HG03039 (cell line): ENCODE data around the gene GSE1.

ENCODE experiments used
- ATAC-seq: cut with Tn5 transposase; IDR thresholded peaks from one replicate; pipeline ENCODE4 v1.9.1; 2021; ENCODE audit warnings: mild to moderate bottlenecking, moderate library complexity; ENCODE audit not compliant: unreplicated experiment

Gene GSE1

DNA sequence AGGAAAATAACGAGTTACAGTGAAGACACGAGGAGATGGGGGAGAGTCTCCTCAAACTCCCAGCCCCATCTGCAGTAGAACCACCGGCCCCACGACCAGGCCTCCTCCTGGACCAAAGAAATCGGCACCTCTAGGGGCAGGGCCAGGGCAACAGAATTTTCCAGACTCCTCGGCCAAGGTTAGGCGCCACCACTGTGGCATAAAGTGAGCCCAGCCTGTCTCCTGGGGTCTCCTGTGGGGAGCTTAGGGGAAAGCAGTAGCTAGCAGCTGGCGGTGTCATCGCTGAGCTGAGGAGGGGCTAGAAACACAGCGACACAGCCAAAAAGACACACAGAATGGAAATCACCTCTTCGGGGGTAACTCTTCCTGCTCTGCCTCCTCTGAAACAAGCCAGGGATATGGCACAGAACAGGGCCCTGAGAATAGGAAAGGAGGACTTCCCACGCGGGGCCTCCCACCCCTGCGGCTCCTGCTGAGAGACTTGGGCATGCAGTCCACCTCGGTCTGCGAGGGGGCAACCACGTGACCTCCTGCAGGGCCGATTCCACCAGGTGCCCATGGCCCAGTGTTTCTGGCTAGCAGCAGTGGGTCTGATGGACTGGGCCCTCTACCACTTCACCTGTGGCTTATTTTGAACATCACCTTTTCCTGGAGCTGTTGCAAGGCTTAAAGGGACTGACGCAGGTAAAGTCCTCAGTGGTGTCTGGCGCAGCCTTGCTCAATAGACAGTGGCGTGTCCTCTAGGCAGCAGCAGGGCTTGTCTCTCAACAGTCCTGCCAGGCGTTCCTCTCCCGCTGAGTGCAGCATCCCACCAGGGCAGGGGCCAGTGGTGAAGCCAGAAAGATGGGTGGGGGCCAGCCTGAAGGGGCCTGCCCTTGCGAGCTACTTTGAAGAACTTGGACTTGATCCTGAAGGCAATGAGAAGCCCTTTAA lies 82.3 kb downstream of the GSE1 start:
- ATAC-seq = no peak

DNA sequence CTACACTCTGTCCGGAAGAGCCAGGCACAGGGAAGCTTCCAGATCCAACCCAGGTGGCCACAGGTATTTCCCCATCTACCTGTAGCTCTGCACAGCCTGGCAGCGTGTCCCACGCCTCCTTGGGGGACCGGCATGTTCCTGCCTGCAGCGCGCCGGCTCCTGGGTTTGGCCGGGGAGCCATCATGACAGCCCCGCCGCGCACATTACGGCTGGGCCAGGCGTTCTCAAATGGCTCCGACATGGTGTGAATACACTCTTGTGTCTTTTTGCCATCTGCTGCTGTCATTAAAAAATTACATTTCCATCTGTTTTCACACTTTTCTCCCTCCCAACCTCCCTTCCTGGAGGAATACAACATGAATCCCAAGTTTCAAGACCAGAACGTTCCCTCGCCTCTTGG lies 83.7 kb downstream of the GSE1 start:
- no peak for ATAC-seq

DNA sequence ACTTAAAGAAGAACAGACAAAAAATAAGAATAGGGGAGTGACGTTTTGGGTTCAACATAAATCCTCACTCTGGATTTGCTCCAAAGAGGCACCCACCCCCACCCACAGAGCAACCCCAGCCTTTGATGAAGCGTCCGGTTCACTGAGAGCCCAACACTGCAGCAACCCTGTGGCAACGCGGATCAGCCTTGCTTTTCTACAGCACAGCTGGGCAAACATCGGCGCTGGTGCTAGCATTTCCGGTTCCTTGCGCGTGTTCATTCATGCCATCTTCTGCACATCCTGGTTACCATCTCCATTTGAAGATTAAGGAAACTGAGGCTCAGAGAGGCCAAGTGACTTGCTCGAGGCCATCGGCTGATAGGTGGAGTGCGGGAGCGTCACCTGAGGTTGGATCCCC lies 84.3 kb downstream of the GSE1 start:
- no peak for ATAC-seq

DNA sequence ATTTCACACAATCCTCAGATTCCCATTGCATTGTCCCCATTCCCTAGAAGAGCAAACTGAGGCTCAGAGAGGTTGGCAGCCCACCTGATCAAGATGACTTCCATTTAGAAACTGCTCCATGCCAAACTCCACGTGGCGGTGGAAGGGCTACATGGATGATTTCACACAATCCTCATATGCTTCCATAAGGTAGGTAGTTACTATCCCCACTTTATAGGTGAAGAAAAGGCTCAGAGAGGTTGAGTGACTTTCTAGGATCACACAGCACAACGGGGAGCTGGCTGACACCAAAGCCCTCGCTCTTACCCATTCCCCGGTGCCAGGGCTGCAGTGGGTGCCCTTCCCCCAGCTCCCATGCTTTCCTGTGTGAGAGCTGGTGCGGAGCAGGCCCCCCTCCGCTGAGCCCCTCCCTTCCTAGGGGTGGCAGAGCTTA lies 85.4 kb downstream of the GSE1 start:
- no peak for ATAC-seq

DNA sequence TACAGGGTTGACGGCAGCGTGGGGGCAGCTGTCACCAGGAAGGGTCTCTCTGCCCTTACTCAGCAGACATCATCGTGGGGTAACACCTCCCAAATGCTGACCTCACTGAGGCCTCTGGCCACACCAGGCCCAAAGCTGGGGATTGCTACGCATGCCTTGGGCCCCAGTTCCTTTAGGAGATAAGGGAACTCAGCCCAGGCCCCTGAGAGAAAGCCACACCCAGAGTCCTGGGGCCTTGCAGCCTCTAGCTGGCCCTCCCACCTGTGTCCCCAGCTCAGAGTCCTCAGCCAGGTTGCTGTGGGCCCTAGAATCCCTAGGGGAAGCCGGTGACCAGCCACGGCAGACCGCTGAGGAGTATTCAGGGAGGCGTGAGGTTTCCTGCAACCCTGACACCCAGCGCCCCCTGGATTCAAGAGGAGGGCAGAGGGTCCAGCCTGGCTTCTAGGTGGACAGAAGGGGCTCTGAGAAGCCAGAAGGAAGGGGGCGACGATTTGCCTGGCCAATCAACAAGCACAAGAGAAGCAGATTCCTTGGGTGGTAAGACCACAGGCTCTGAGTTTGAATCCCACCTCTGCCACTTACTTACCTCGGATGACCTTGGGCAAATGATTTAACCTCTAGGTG lies 85.9 kb downstream of the GSE1 start:
- ATAC-seq = no peak

DNA sequence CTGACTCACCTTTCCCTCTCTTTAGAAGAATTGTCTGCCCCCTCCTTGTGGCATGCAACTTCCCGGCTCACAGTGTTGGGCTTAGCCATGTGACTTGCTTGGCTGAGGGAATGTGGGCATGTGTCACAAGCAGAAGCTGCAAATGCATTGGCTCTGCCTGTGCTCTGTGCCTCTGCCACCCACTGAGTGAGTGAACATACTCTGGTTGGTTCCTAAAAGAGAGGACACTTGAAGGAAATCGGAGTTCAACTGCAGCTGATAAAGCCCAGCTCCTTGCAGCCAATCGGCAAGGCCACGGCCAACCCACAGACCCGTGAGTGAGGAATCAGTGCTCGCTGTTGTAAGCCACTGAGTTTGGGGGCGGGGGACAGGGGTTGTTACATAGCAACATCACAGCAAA lies 86.5 kb downstream of the GSE1 start:
- no peak for ATAC-seq

DNA sequence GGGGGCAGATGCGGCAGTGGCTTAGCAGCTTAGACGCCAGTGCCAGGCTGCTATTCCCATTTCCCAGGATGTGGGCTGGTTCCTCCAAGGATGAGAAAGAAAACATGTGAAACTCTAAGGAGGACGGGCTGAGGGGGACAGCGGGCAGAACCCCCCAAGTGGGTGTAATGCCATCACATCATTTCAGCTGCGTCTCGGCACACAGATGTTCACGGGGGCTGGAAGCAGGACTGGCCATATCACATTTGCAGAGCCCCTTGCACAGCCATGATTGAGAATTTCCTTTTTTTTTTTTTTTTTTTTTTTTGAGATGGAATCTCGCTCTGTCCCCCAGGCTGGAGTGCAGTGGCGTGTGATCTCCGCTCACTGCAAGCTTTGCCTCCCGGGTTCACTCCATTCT lies 90.9 kb downstream of the GSE1 start:
- ATAC-seq = no peak

DNA sequence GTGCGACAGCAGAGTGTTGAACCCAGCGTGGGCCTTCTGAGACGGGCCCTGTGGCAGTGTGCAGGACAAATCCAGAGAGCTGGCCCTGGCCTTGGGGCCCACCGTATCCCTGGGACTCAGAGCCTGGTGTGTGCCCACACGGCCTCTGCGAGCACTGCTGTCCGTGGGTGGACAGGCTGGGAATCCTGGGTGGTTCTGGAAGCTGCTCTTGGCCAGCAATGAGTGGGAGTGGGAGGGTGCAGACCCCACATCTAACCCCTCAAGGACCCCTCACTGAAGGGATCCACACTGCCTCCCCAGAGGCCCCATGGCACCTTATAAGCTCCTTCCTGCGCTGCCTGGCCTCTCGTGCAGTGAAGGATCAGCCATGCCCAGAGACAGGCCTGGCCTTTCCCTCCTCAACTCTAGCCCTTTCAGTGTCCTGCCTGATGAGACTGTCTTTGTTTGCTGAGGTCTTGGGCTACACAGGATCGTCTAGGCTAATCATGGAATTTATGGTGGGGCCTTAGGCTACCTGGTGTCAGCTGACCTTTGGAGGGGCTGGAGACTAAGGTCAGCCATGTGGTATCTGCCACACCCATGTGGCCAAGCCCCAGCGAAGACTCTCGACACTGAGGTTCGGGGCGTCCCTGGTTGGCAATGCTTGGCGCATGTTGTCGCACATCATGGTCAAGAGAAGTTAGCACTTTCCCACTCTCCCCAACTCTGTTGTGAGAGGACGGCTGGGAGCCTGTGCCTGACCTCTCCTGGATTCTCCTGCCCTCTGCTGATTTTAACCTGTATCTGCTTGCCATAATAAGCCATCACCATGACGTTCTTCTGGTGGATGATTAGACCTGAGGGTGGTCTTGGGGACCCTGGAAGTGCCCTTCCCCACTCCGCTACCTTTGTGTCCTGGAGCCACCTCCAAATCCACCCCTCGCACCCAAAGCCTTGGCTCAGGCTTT lies 92.1 kb downstream of the GSE1 start:
- no peak for ATAC-seq

DNA sequence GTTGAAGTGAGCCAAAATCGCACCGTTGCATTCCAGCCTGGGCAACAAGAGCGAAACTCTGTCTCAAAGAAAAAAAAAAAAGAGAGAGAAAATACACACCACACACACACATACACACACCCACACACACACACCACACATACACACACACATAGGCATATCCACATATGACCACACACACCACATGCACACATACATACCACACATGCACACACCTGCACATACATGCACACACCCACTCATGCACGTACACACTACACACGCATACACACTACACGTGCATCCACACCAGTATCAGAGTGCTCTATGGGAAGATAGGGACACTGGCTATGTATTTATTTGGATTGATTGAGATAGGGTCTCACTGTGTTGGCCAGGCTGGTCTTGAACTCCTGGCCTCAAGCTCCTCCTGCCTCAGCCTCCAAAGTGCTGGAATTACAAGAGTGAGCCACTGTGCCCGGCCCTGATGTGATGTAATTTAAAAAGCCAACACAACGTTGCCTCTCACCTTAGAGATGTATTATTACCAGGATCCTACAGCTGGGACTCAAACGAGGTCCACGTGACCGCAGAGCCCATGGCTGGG lies 93.4 kb downstream of the GSE1 start:
- no peak for ATAC-seq

DNA sequence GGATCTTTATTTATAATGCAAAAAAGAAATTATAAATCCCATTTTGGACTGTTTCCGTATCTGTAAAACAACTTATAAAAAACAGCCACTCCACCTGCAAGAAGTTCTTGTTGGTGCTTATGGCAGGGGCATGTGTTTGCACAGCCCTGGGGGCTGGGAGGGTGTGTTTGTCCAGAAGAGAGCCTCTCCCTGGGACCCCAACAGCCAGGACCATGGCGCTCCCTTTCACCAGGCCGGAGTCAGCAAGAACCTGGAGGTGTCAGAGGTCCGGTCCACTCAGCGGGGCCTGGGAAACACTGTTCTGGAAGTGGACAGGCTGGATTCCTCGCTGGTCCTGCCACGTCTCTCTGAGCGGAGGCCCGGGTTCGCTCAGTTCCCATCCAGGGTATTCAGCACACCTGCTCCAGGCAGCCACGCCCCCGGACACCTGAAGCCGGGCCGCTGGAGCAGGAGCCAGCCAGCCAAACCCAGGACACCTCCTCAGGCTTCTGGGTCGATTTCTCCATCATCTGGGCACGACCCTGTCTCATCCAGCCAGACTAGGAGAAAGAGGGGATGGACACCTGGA lies 94.5 kb downstream of the GSE1 start:
- no peak for ATAC-seq

DNA sequence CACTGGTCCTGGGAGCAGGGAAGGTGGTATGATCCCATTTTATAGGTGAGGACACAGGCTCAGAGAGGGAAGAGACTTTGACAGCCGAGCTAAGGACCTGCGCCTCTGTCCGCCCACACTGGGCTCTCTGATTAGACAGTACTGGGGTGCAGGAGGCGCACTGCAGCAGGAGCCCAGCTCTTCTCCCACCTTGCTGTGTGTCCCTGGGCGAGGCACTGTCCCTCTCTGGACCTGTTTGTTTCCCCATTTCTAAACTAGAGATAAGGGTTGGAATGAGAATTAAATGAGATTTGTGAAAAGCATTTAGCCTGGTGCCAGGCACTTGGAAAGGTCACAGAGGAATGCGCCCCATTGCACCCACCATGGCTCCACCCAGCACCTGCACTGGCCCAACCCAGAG lies 95.2 kb downstream of the GSE1 start:
- no peak for ATAC-seq

DNA sequence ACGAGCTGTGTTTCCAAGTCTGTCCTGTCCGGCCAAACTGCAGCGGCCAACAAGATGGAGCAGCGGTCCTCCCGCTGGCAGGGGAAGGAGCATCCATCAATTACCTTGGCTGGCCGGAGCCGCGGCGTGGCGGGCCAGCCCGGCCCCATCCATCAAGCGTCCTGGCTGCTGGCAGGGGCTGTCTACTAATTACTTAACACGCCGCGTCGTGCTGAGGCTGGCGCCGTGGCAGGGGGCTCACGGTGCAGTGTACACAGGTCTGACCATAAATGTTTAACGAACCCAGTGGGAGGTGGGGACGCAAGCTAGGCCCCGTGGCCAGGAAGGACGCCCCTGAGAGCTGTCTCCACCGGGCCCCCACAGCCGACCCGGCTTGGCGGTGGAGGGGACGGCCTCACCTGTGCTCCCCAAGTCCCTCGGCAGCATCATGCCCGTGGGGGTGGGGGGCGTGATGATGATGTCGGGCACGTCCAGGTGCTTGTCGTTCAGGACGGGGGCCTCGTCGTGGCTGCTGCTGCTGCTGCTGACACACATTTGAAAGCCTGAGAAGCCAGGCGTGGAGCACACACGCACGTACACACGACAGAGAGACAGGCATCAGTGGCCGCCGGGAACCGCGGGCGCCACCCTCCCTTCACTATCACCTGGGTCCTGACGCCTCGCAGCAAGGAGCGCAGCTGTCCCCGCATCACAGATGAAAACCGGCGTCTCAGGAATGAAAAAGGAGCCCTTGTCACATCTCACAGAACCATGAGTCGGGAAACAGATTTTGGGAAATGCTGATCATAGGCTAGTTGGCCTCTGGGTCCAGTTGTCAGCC lies 96.9 kb downstream of the GSE1 start:
- no peak for ATAC-seq

DNA sequence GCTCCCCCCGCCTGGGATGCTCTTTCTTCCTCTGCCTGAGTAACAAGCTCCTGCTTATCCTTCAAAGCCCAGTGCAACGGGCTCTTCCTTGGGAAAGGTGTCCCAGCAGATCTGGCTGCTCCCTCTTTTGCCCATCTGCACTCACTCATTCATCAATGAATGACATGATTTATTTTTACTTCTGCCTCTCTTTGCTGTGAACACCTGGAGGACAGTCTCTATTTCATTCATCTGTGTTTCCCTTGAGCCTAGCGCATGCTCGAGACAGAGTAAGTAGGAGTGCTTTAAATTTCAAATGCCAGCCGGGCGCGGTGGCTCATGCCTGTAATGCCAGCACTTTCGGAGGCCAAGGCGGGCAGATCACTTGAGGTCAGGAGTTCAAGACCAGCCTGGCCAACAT lies 97.6 kb downstream of the GSE1 start:
- no peak for ATAC-seq

DNA sequence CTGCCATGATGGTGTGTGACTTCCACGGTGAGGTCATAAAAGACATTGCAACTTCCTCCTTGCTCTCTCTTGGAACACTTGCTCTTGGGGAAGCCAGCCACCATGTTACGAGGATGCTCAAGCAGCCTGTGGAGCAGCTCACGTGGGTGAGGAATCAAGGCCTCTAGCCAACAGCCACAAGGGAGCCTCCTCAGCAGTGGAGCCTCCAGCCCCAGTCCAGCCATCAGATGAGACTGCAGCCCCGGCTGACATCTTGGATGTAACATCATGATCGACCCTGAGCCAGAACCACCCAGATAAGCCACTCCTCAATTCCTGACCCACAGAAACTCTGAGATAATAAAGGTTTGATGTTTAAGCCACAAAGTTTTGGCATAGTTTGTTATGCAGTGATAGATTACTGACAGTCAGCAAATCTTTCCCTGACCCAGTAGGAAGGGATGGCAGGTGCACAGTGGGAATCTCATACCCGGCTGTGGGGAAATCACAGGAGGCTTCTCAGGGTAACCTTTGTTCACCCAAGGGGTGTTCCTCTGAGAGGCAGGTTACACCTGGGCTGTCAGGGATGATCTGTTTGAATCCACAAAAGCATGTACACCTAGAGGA lies 99.0 kb downstream of the GSE1 start:
- no peak for ATAC-seq

DNA sequence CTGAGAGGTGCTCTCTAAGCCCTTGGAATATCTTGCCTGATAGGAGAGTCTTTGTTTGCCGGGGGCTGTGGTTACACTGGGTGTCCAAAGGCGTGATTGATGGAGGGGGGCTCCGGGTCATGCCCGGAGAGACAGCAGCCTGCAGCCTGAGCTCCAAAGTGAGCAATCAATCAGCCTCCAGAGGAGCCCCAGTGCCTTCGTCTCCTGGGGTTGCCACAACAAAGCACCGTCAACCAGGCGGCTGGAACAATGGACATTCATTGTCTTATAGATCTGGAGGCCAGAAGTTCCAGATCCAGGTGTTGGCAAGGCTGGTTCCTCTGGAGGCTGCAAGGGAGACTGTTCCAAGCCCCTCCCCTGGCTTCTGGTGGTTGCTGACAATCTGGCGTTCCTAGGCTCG lies 99.7 kb downstream of the GSE1 start:
- ATAC-seq = no peak

DNA sequence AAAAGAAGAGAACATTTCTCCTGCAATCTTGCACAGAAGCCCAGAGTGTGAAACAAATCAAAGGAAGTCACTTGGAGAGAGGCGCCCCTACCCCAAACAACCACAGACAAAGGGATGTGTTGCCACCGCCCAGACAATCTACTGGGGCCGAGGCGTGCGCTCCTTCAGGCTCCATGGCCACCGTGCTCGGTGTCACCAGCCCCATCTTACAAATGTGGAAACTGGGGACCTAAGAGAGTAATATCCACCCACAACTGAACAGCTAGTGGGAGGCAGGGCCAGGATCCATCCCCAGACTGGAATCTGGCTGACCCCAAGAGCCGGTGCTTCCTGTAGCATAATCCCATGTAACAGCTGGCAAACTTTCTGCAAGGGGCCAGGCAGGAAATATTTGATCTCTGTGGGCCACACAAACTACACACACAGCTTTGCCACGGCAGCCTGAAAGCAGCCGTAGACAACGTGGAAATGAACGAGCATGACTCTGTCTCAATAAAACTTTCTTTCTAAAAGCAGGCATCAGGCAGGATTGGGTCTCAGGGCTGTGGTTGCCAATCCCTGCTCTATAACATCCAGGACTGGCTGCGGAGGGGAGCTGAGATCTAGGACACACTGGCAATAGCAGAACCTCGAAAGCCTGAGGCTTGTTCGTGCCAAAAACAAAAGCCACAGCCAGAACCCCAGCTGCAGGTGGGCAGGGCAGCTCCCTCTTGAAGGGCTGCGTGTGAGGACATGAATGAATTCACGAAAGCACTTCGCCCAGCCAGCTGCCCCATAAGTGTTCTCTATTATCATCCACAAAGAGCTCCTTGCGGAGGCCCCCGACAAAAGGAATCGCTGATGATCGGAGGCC lies 102.3 kb downstream of the GSE1 start:
- no peak for ATAC-seq

DNA sequence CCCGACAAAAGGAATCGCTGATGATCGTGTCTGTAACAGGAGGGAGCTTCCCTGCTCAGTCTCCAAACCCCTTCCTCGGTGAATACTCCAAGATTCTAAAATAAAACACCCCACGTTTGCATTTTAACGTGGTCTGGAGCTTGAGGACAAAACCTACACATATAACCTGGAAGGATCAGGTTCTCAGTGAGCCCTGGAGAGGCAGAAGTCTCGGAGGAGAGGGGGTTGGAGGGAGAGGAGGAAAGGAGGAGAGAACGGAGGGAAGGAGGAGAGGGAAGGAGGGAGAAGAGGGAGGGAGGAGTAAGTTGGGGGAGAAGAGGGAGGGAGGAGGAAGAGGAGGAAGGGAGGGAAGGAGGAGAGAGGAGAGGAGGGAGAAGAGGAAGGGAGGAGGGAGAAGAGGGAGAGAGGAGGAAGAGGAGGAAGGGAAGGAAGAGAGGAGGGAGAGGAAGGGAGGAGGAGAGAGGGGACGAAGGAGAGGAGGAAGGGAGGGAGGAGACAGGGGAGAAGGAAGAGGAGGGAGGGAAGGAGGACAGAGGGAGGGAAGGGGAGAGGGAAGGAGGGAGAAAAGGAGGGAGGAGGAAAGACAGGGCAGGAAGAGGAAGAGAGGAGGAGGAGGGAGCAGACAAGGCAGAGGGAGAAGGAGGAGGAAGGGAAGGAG lies 103.0 kb downstream of the GSE1 start:
- no peak for ATAC-seq

DNA sequence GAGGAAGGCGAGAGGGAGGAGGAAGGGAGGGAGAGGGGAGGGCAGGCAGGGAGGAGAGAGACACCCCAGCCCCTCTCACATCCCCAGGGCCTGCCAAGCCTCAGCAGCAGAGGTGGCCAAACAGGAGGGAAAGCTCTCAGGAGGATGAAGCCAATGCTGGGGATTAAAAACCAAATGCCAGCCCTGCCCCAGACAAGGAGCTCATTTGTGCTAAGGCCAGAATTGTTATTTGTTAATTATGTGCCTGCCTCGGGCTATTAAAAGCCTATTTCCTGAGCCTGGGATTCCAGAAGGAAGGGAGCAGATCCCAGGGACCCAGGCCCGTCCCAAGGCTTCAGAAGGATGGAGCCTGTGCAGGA lies 103.5 kb downstream of the GSE1 start:
- ATAC-seq = no peak
